Spinal cord (tissue), 4 donors: ENCODE data around the gene TGFB1. TPM values are rescaled to one million over a fixed set of nuclear protein-coding genes. Genes with fewer than 3 reads are reported as not detected.

Experiments
- polyA plus RNA-seq, 2 donors: library from polyadenylated mRNA; unstranded; fragments of 120-200 nt; gene quantifications; one replicate each; pipeline ENCODE4 v1.2.1, GENCODE V29; 2013; ENCODE audit not compliant: insufficient read length in 2 of 2
- small RNA-seq: library from RNA; depleted of rRNA; stranded (forward); fragments of <200 nt; gene quantifications from one replicate; pipeline ENCODE3, GENCODE V24; 2014; ENCODE audit warnings: low replicate concordance
- total RNA-seq, 2 donors: library from RNA; depleted of rRNA in 1 of 2; stranded (reverse); fragments of 120-200 nt in 1 of 2; fragments of >200 nt in 1 of 2; gene quantifications; one replicate each; pipeline versions ENCODE4 v1.2.3 to v1.2.4, GENCODE V29; 2013 to 2014

Gene TGFB1
- total and polyA plus RNA-seq, 4 donors, result 6.6 to 31.5 (median 18.8) TPM

Small RNAs within 50 kb of the gene (small RNA-seq; reads per million reads assigned to genes)
- gene RN7SL34P, result not detected

Other genes with a start within 250 kb of the TGFB1 start
- not detected for gene CYP2F1, start 239.5 kb downstream of the TGFB1 start, total RNA-seq
- gene CYP2F1, start 239.5 kb downstream of the TGFB1 start, polyA plus RNA-seq, result under 1 TPM in 1 of 2 donors, not detected in 1; 0.41 TPM
- gene CYP2S1, start 160.7 kb downstream of the TGFB1 start, total RNA-seq, result 1 to 10 TPM in 1 of 2 donors, under 1 TPM in 1; 0.44 to 3.2 TPM
- gene CYP2S1, start 160.7 kb downstream of the TGFB1 start, polyA plus RNA-seq, result 1 to 10 TPM; 3.8 to 4.8 TPM
- gene AXL, start 134.7 kb downstream of the TGFB1 start, total RNA-seq, result 10 to 100 TPM; 26.5 to 44.1 TPM
- 10 to 100 TPM; 23.7 to 24.8 TPM for gene AXL, start 134.7 kb downstream of the TGFB1 start, polyA plus RNA-seq
- 10 to 100 TPM; 64.3 to 99.3 TPM for gene HNRNPUL1, start 89.5 kb downstream of the TGFB1 start, total RNA-seq
- 100 to 1,000 TPM; 172 to 190 TPM for gene HNRNPUL1, start 89.5 kb downstream of the TGFB1 start, polyA plus RNA-seq
- gene CCDC97, start 43.8 kb downstream of the TGFB1 start, total RNA-seq, result 10 to 100 TPM in 1 of 2 donors, 1 to 10 TPM in 1; 8.8 to 16.9 TPM
- gene CCDC97, start 43.8 kb downstream of the TGFB1 start, polyA plus RNA-seq, result 10 to 100 TPM; 36.3 to 37.6 TPM
- 1 to 10 TPM; 2.4 to 5.6 TPM for gene B9D2, start 10.2 kb upstream of the TGFB1 start, total RNA-seq
- gene B9D2, start 10.2 kb upstream of the TGFB1 start, polyA plus RNA-seq, result 1 to 10 TPM; 8.4 to 9.3 TPM
- 10 to 100 TPM in 1 of 2 donors, 1 to 10 TPM in 1; 8.1 to 16.8 TPM for gene TMEM91, start 22.6 kb upstream of the TGFB1 start, total RNA-seq
- gene TMEM91, start 22.6 kb upstream of the TGFB1 start, polyA plus RNA-seq, result 10 to 100 TPM; 36.9 to 37.5 TPM
- 10 to 100 TPM in 1 of 2 donors, 1 to 10 TPM in 1; 7.7 to 10.7 TPM for gene EXOSC5, start 43.4 kb upstream of the TGFB1 start, total RNA-seq
- gene EXOSC5, start 43.4 kb upstream of the TGFB1 start, polyA plus RNA-seq, result 10 to 100 TPM; 18.3 to 20.5 TPM
- 10 to 100 TPM; 30.0 to 32.4 TPM for gene BCKDHA, start 43.9 kb upstream of the TGFB1 start, total RNA-seq
- gene BCKDHA, start 43.9 kb upstream of the TGFB1 start, polyA plus RNA-seq, result 10 to 100 TPM; 20.0 to 26.8 TPM
- 1 to 10 TPM in 1 of 2 donors, under 1 TPM in 1; 0.50 to 7.8 TPM for gene B3GNT8, start 73.5 kb upstream of the TGFB1 start, total RNA-seq
- 1 to 10 TPM in 1 of 2 donors, under 1 TPM in 1; 0.52 to 3.0 TPM for gene B3GNT8, start 73.5 kb upstream of the TGFB1 start, polyA plus RNA-seq
- gene DMAC2, start 86.0 kb upstream of the TGFB1 start, total RNA-seq, result 10 to 100 TPM; 20.3 to 29.2 TPM
- 10 to 100 TPM; 50.9 to 51.2 TPM for gene DMAC2, start 86.0 kb upstream of the TGFB1 start, polyA plus RNA-seq
- gene ERICH4, start 89.2 kb upstream of the TGFB1 start, total RNA-seq, result not detected
- gene ERICH4, start 89.2 kb upstream of the TGFB1 start, polyA plus RNA-seq, result under 1 TPM in 1 of 2 donors, not detected in 1; 0.39 TPM
- gene CEACAM21, start 222.2 kb upstream of the TGFB1 start, total RNA-seq, result 10 to 100 TPM in 1 of 2 donors, 1 to 10 TPM in 1; 5.1 to 11.9 TPM
- gene CEACAM21, start 222.2 kb upstream of the TGFB1 start, polyA plus RNA-seq, result 10 to 100 TPM; 10.7 to 11.3 TPM